Chondrocyte (in vitro differentiated cells): ENCODE data around the gene OSBPL3. TPM values are rescaled to one million over a fixed set of nuclear protein-coding genes. Genes with fewer than 3 reads are reported as not detected.

Experiments
- DNase-seq: peaks from one replicate; pipeline ENCODE4 v3.0.0; 2021; ENCODE audit warnings: mixed read lengths, low spot score
- H3K27ac Mint-ChIP-seq: one replicate; pipeline ENCODE4 v1.8.0; 2021; ENCODE audit warnings: mild to moderate bottlenecking, moderate library complexity, mixed read lengths; ENCODE audit not compliant: unreplicated experiment
- H3K27me3 Mint-ChIP-seq: 2 replicates; pipeline ENCODE4 v1.8.0; 2021; ENCODE audit warnings: low read depth, mixed read lengths
- H3K36me3 Mint-ChIP-seq: 2 replicates; pipeline ENCODE4 v1.8.0; 2021; ENCODE audit warnings: low read depth, mixed read lengths
- H3K4me1 Mint-ChIP-seq: 2 replicates; pipeline ENCODE4 v1.8.0; 2021; ENCODE audit warnings: low read depth, mild to moderate bottlenecking, mixed read lengths
- H3K4me3 Mint-ChIP-seq: one replicate; pipeline ENCODE4 v1.8.0; 2021; ENCODE audit warnings: mild to moderate bottlenecking, moderate library complexity, mixed read lengths; ENCODE audit not compliant: unreplicated experiment
- H3K9me3 Mint-ChIP-seq: 2 replicates; pipeline ENCODE4 v1.8.0; 2021; ENCODE audit warnings: low read depth, mixed read lengths
- total RNA-seq: library from RNA; stranded (reverse); gene quantifications from 3 replicates; pipeline ENCODE4 v1.2.1, GENCODE V29; 2021
- TF ChIP-seq, protein P1 (sequence below): fragments of 200-600 bp; sonication (generic); IDR thresholded peaks from 2 replicates; pipeline ENCODE4 v1.5.0; 2021; ENCODE audit warnings: antibody characterized with exemption, mild to moderate bottlenecking, moderate library complexity

Gene OSBPL3
- total RNA-seq, 1 donor from 2014 or later: 5.7 TPM

DNA sequence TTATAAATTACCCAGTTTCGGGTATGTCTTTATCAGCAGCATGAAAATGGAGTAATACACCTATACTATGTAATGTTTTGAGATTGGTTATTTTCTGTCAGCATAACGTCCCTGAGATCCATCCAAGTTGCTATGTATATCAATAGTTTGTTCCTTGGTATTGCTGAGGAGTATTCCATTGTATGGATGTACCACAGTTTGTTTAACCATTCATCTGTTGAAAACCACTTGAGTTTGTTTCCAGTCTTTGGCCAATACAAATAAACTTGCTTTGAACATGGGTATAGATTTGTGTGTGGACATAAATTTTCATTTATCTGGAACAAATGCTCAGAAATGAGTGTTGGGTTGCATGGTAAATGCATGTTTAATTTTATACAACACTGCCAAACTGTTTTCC lies 119.4 kb downstream of the OSBPL3 start:
- H3K27me3 Mint-ChIP-seq: no peaks in the 10 kb centered on the region
- no peak overlapping the region for H3K27ac Mint-ChIP-seq
- H3K36me3 Mint-ChIP-seq: peaks cover 5% of the 10 kb centered on the region
- no peak overlapping the region for H3K4me3 Mint-ChIP-seq
- DNase-seq: no peak
- no peaks in the 10 kb centered on the region for H3K4me1 Mint-ChIP-seq
- no peaks in the 10 kb centered on the region for H3K9me3 Mint-ChIP-seq
- TF ChIP-seq, protein P1, sequence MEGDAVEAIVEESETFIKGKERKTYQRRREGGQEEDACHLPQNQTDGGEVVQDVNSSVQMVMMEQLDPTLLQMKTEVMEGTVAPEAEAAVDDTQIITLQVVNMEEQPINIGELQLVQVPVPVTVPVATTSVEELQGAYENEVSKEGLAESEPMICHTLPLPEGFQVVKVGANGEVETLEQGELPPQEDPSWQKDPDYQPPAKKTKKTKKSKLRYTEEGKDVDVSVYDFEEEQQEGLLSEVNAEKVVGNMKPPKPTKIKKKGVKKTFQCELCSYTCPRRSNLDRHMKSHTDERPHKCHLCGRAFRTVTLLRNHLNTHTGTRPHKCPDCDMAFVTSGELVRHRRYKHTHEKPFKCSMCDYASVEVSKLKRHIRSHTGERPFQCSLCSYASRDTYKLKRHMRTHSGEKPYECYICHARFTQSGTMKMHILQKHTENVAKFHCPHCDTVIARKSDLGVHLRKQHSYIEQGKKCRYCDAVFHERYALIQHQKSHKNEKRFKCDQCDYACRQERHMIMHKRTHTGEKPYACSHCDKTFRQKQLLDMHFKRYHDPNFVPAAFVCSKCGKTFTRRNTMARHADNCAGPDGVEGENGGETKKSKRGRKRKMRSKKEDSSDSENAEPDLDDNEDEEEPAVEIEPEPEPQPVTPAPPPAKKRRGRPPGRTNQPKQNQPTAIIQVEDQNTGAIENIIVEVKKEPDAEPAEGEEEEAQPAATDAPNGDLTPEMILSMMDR: no peak

- no peaks in the 10 kb centered on the region for H3K27me3 Mint-ChIP-seq
- TF ChIP-seq, protein P1: no peak
- H3K9me3 Mint-ChIP-seq: no peaks in the 10 kb centered on the region
These were observed 121.6 kb downstream of the OSBPL3 start for GRCh38 chr7:24858108-24858977.

GRCh38 chr7:24857623-24858022 lies 122.4 kb downstream of the OSBPL3 start:
- H3K4me3 Mint-ChIP-seq: no peak overlapping the region

More at GRCh38 chr7:24858108-24858977, 121.6 kb downstream of the OSBPL3 start:
- Mint-ChIP-seq H3K36me3 (peaks cover 1% of the 10 kb centered on the region), H3K27ac (no peak overlapping the region), H3K4me3 (no peak overlapping the region), H3K4me1 (no peaks in the 10 kb centered on the region)
- DNase-seq: no peak

DNA sequence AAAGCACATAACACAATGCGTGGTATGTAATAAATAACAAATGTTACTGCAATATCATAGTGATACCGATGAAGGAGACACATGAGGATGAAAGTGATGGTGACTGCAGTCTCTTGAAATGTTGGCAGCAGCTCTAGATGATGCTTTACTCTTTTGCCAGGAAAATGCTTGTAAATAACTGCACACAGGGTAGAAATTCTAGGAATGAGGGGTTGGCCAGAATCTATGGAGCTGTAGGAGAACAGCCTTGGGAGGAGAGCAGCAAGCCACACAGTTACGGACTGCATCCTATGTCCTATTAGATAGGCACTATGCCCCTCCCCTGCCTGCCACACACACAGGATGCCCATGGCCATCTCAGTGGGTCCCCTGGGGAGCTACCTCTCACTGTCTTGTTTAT lies 125.1 kb downstream of the OSBPL3 start:
- Mint-ChIP-seq H3K36me3 (no peaks in the 10 kb centered on the region), H3K27ac (no peak overlapping the region), H3K4me1 (peaks cover 3% of the 10 kb centered on the region), H3K9me3 (no peaks in the 10 kb centered on the region), H3K27me3 (no peaks in the 10 kb centered on the region), H3K4me3 (no peak overlapping the region)
- TF ChIP-seq, protein P1: no peak
- DNase-seq: no peak

More at GRCh38 chr7:24857623-24858022, 122.4 kb downstream of the OSBPL3 start:
- Mint-ChIP-seq H3K9me3 (no peaks in the 10 kb centered on the region), H3K27me3 (no peaks in the 10 kb centered on the region), H3K27ac (no peak overlapping the region), H3K4me1 (no peaks in the 10 kb centered on the region), H3K36me3 (peaks cover 1% of the 10 kb centered on the region)
- DNase-seq: no peak
- TF ChIP-seq, protein P1: no peak

DNA sequence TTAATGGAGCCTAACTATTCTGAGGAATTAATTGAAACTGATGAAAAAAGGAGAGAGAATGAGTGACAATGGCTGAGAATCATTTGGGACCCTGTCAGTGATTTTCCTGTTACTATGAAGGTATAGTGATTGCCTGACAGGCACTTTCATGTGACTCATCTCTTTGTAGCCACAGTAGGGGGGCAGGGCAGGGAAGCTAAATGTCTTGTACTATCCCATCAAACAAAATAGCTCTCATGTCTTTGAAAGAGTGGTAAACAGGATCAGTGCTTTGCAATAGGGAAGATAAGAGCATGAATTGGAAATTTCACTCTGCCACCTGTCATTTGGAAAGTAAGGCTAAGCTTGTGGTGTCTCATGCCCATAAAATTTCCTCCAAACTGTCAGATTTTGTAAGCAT lies 128.2 kb downstream of the OSBPL3 start:
- Mint-ChIP-seq H3K4me3 (no peak overlapping the region), H3K4me1 (peaks cover 3% of the 10 kb centered on the region), H3K36me3 (peaks cover 2% of the 10 kb centered on the region), H3K27ac (no peak overlapping the region), H3K9me3 (no peaks in the 10 kb centered on the region), H3K27me3 (no peaks in the 10 kb centered on the region)
- TF ChIP-seq, protein P1: no peak
- no peak for DNase-seq
